ENCODE data around the gene RIGI.

The RIGI gene

GRCh38 chr9:32518276-32518675, 7.7 kb downstream of the RIGI start:
- ATAC-seq, result no peak
- TF ChIP-seq ESRRG (CRISPR knock-in tag; IDR thresholded peaks at IDR 0.05) (no peak), PPARA (CRISPR knock-in tag; IDR thresholded peaks at IDR 0.05; ENCODE audit: borderline replicate concordance) (no peak)

- no peak for TF ChIP-seq ZNF8 (CRISPR knock-in tag; IDR thresholded peaks at IDR 0.05)
- TF ChIP-seq CREB5 (CRISPR knock-in tag; IDR thresholded peaks at IDR 0.05; ENCODE audit: low read depth), result no peak
- TF ChIP-seq TCF4 (CRISPR knock-in tag; IDR thresholded peaks at IDR 0.05; ENCODE audit: borderline replicate concordance), result no peak
- no peak for TF ChIP-seq ZNF565 (CRISPR knock-in tag; conservative IDR thresholded peaks at IDR 0.05; ENCODE audit: low read depth)
- TF ChIP-seq CSDC2 (CRISPR knock-in tag; IDR thresholded peaks at IDR 0.05), result no peak
- TF ChIP-seq PPARA (CRISPR knock-in tag; IDR thresholded peaks at IDR 0.05; ENCODE audit: borderline replicate concordance), result no peak
- TF ChIP-seq ESRRG (CRISPR knock-in tag; IDR thresholded peaks at IDR 0.05), result no peak
- no peak for TF ChIP-seq ZFP3 (CRISPR knock-in tag; IDR thresholded peaks at IDR 0.05)
- no peak for ATAC-seq
These were observed 9.8 kb downstream of the RIGI start for GRCh38 chr9:32516241-32516640.

- ATAC-seq, result no peak
- TF ChIP-seq ZFP30 (CRISPR knock-in tag; IDR thresholded peaks at IDR 0.05) (no peak), CSDC2 (CRISPR knock-in tag; IDR thresholded peaks at IDR 0.05) (no peak), ZNF8 (CRISPR knock-in tag; IDR thresholded peaks at IDR 0.05) (no peak), TSHZ2 (CRISPR knock-in tag; IDR thresholded peaks at IDR 0.05) (no peak), PPARA (CRISPR knock-in tag; IDR thresholded peaks at IDR 0.05; ENCODE audit: borderline replicate concordance) (no peak), CREB5 (CRISPR knock-in tag; IDR thresholded peaks at IDR 0.05; ENCODE audit: low read depth) (no peak), ESRRG (CRISPR knock-in tag; IDR thresholded peaks at IDR 0.05) (no peak), OSR1 (CRISPR knock-in tag; IDR thresholded peaks at IDR 0.05) (no peak), RARB (CRISPR knock-in tag; IDR thresholded peaks at IDR 0.05) (no peak), ARNTL (CRISPR knock-in tag; IDR thresholded peaks at IDR 0.05; ENCODE audit: borderline replicate concordance, low read depth) (no peak), ZC3H10 (CRISPR knock-in tag; IDR thresholded peaks at IDR 0.05) (no peak), TCF4 (CRISPR knock-in tag; IDR thresholded peaks at IDR 0.05; ENCODE audit: borderline replicate concordance) (no peak), ZNF565 (CRISPR knock-in tag; conservative IDR thresholded peaks at IDR 0.05; ENCODE audit: low read depth) (no peak), ZNF70 (CRISPR knock-in tag; IDR thresholded peaks at IDR 0.05) (no peak), CSRNP3 (CRISPR knock-in tag; IDR thresholded peaks at IDR 0.05) (no peak)
These were observed 17.3 kb downstream of the RIGI start for GRCh38 chr9:32508728-32509127.

GRCh38 chr9:32503008-32503407, 23.0 kb downstream of the RIGI start:
- no peak for ATAC-seq
- TF ChIP-seq ISL1 (CRISPR knock-in tag; IDR thresholded peaks at IDR 0.05) (no peak), CREB5 (CRISPR knock-in tag; IDR thresholded peaks at IDR 0.05; ENCODE audit: low read depth) (no peak), TOX (CRISPR knock-in tag; IDR thresholded peaks at IDR 0.05; ENCODE audit: borderline replicate concordance) (no peak), OSR1 (CRISPR knock-in tag; IDR thresholded peaks at IDR 0.05) (no peak), POU6F1 (CRISPR knock-in tag; IDR thresholded peaks at IDR 0.05; ENCODE audit: borderline replicate concordance, low read depth) (no peak), PPARA (CRISPR knock-in tag; IDR thresholded peaks at IDR 0.05; ENCODE audit: borderline replicate concordance) (no peak), ARNTL (CRISPR knock-in tag; IDR thresholded peaks at IDR 0.05; ENCODE audit: borderline replicate concordance, low read depth) (no peak), BACH2 (CRISPR knock-in tag; IDR thresholded peaks at IDR 0.05; ENCODE audit: borderline replicate concordance) (no peak), GLIS3 (CRISPR knock-in tag; IDR thresholded peaks at IDR 0.05) (no peak), ZNF8 (CRISPR knock-in tag; IDR thresholded peaks at IDR 0.05) (no peak), TSHZ2 (CRISPR knock-in tag; IDR thresholded peaks at IDR 0.05) (no peak), ZNF70 (CRISPR knock-in tag; IDR thresholded peaks at IDR 0.05) (no peak), ZC3H10 (CRISPR knock-in tag; IDR thresholded peaks at IDR 0.05) (no peak), RARB (CRISPR knock-in tag; IDR thresholded peaks at IDR 0.05) (no peak), ZFP3 (CRISPR knock-in tag; IDR thresholded peaks at IDR 0.05) (no peak)

Data from SK-N-SH treated with all-trans-retinoic acid at 6 μM for 48 hours (cell line).